COLO668 (cell line): ENCODE measurements around the gene ULBP2.

Experiments used
- DNase-seq: peaks from one replicate; lab custom pipeline; 2025; ENCODE audit not compliant: unreplicated experiment; lab: John Stamatoyannopoulos, UW

ULBP2 gene

GRCh38 chr6:149941583-149942460 lies at the start of gene ULBP2:
TSS of gene ULBP2 (plus strand) at chr6:149942014. CDS start at chr6:149942073, 59 bp downstream.
- peak; percentile 70 for DNase-seq

DNA sequence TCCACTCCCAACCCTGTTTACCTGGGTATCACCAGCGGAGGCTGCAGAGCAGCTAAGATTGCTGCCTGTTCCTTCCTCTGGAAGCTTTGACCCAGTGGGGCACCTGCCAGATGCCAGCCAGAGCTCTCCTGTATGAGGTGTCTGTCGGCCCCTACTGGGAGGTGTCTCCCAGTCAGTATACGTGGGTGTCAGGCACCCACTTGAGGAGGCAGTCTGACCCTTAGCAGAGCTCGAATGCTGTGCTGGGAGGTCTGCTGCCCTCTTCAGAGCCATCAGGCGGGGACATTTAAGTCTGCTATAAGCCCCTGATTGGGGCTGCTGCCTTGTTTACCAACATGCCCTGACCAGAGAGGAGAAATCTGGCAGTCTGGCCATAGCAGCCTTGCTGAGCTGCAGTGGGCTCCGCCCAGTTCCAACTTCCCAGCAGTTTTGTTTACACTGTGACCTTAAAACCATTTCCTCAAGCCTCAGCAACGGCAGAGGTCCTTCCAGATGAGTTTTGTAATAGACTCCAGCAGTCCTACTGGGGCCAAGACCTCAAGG lies 46.7 kb upstream of the ULBP2 start:
- no peak for DNase-seq

- DNase-seq, result peak; percentile 15
Observed at GRCh38 chr6:149895833-149896271, 46.0 kb upstream of the ULBP2 start.

DNA sequence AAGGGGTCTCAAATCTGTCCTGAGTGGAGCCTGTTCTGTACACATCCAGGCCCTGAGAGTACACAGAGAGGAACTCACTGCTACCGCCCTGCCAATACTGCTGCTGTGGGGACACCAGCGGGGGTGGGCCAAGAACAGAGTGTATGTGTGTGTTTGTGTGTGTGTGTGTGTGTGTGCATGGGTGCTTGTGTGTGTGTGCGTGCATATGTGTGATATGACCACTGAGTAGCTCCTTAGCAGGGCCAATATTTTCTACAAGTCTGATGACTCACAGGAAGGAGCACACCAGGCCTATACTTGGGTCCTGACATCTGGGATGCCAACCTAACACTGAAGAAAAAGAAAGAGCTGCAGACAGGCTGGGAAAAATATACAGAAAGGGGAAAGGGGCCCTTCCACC lies 45.3 kb upstream of the ULBP2 start:
- no peak for DNase-seq

GRCh38 chr6:149897015-149897697 lies 44.7 kb upstream of the ULBP2 start:
- DNase-seq, result no peak

GRCh38 chr6:149897855-149898744 lies 43.7 kb upstream of the ULBP2 start, which contains the start of gene RAET1E:
TSS of gene RAET1E (minus strand) at chr6:149898113. CDS start at chr6:149890901, 7,212 bp downstream.
- no peak for DNase-seq

DNA sequence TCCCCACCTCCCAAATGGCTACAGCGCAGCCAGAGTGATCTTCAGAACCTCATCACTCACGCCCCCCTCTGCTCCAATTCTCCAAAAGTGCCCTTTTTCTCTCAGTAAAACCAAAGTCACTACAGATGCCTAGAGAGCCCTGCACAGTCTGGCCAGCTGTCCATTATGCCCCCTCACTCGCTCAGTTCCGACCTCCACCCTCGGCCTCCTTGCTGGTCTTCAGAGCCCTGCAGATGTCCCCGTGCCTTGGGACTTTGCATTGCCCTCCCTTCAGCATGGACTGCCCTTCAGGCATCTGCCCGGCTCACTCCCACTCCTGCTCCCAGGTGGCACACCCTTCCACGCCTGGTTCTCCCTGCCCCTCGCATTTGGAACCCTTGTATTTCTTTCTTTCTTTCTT lies 42.8 kb upstream of the ULBP2 start:
- no peak for DNase-seq

DNA sequence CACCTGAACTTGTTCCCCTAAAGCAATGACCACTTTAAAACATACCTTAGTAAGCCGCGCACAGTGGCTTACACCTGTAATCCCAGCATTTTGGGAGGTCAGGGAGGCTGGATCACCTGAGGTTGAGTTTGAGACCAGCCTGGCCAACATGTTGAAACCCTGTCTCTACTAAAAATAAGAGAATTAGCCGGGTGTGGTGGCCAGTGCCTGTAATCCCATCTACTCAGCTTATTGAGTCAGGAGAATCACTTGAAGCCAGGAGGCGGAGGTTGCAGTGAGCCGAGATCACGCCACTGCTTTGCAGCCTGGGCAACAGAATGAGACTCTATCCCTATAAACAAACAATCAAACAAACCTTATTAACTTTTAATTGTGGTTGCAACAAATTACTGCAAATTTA lies 42.3 kb upstream of the ULBP2 start:
- DNase-seq, result no peak

DNA sequence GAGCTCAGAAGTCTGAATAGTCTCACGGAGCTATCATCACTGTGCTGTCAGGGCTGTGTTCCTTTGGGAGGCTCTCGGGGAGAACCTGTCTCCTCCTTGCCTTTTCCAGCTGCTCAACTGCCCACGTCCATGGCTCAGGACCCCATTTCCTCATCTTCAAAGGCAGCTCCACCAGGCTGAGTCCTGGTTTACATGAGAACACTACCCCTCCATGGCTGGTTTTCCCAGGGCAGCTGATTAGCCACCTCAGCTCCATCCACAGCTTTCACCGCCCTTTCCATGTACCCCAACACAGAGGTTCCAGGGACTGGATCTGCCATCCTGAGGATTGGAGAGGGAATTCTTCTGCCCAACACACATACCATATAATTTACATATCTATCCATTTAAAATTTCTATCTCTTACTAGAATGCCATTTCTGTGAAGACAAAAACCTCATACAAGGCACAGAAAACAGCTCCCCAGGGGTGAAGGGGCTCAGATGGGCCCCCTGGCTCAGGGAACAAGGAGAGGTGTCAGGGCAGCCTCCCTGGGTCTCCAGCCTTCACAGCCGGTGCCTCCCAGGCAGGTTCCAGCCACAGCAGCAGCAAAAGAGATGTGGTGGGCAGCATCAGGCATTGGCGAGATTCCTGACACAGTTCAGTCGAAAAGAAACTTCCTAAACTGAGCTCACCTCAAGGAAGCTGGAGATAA lies 41.7 kb upstream of the ULBP2 start:
- no peak for DNase-seq

- DNase-seq, result no peak
Observed at GRCh38 chr6:149900620-149901443, 41.0 kb upstream of the ULBP2 start.

GRCh38 chr6:149901444-149902140 lies 40.2 kb upstream of the ULBP2 start:
- DNase-seq, result no peak

DNA sequence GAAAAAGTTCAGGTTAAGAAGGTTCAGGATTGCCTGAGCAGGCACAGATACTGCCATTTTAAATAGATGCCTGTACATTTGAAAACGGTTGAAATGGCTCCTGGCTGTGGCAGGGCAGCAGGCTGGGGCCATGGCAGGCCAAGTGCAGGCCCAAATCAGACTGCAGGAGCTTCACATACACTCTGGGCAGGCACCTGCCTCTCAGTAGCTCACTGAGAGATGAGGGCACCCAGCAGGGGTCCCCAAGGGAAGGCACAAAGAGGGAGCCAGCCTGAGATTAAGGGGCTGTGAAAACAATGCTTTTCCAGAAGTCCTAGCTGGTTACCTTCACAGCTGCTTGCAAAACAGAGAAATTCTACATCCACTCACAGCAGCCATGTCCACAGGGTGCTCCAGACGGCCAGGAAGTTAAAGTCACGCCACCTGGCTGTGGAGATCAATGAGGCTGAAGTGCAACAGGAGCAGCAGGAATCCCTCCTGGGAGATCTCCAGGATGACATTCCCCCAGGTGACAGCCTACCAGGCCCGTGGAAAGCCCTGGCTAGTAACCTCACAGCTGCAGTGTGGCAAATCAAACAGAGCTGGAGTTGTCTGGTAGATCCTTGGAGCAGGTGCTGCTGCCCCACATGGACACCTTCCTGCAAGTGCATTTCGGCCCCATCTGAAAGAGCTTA lies 37.7 kb upstream of the ULBP2 start:
- DNase-seq, result peak; percentile 64

- no peak for DNase-seq
Observed at GRCh38 chr6:149904661-149905370, 37.0 kb upstream of the ULBP2 start.

- DNase-seq, result no peak
Observed at GRCh38 chr6:149905371-149905910, 36.4 kb upstream of the ULBP2 start.

GRCh38 chr6:149905911-149906371 lies 35.9 kb upstream of the ULBP2 start:
- DNase-seq, result peak; percentile 16

GRCh38 chr6:149906405-149906804 lies 35.4 kb upstream of the ULBP2 start:
- no peak for DNase-seq

GRCh38 chr6:149907317-149907716 lies 34.5 kb upstream of the ULBP2 start:
- no peak for DNase-seq
